Smooth muscle cell of the brain vasculature (primary cell): ENCODE measurements around the gene ABLIM3.

Experiments
- DNase-seq: peaks from one replicate; pipeline ENCODE4 v3.0.0-alpha.2; 2012; ENCODE audit warnings: low read depth, low spot score

ABLIM3 gene

GRCh38 chr5:149133795-149134777, 7.2 kb upstream of the ABLIM3 start:
- no peak for DNase-seq

GRCh38 chr5:149134778-149135500, 6.4 kb upstream of the ABLIM3 start:
- DNase-seq = no peak

GRCh38 chr5:149135536-149136201, 5.6 kb upstream of the ABLIM3 start:
- DNase-seq = no peak

- DNase-seq = no peak
Observed at GRCh38 chr5:149138182-149138923, 2.9 kb upstream of the ABLIM3 start.

GRCh38 chr5:149140197-149141002, 893 bp upstream of the ABLIM3 start:
- no peak for DNase-seq

- DNase-seq = no peak
Observed at GRCh38 chr5:149141957-149142851, 911 bp downstream of the ABLIM3 start.

GRCh38 chr5:149143470-149143869, 2.2 kb downstream of the ABLIM3 start:
- DNase-seq = no peak

- no peak for DNase-seq
Observed at GRCh38 chr5:149144637-149145036, 3.3 kb downstream of the ABLIM3 start.

- no peak for DNase-seq
Observed at GRCh38 chr5:149145138-149145537, 3.8 kb downstream of the ABLIM3 start.

GRCh38 chr5:149147676-149148075, 6.4 kb downstream of the ABLIM3 start:
- no peak for DNase-seq

- DNase-seq = no peak
Observed at GRCh38 chr5:149149942-149150341, 8.6 kb downstream of the ABLIM3 start.

- DNase-seq = no peak
Observed at GRCh38 chr5:149150457-149150856, 9.2 kb downstream of the ABLIM3 start.

- DNase-seq = no peak
Observed at GRCh38 chr5:149151717-149152116, 10.4 kb downstream of the ABLIM3 start.

- no peak for DNase-seq
Observed at GRCh38 chr5:149152317-149152746, 11.0 kb downstream of the ABLIM3 start.

GRCh38 chr5:149153193-149153750, 12.0 kb downstream of the ABLIM3 start:
- DNase-seq = no peak

- no peak for DNase-seq
Observed at GRCh38 chr5:149153751-149154610, 12.7 kb downstream of the ABLIM3 start.

- no peak for DNase-seq
Observed at GRCh38 chr5:149154650-149155049, 13.4 kb downstream of the ABLIM3 start.

GRCh38 chr5:149156435-149157083, 15.3 kb downstream of the ABLIM3 start:
- no peak for DNase-seq
